HepG2 (cell line): ENCODE results near the gene PSEN2. TPM values are rescaled to one million over a fixed set of nuclear protein-coding genes. Genes with fewer than 3 reads are reported as not detected.

Experiments
- ATAC-seq: fragments of 200-7000 bp; cut with Tn5 transposase; 3 replicates; pipeline ENCODE4 v1.9.1; 2020; ENCODE audit warnings: mild to moderate bottlenecking, moderate library complexity
- BruUV-seq: library from RNA; stranded (reverse); fragments of 400-500 nt; replicated peaks from 2 replicates; lab custom pipeline; 2021; lab: Mats Ljungman, UMichigan
- CTCF ChIA-PET: fragments of 300-600 bp; formaldehyde crosslinking; extraction: SDS; loops from one replicate; lab custom pipeline; 2021; ENCODE audit warnings: low total read pairs, inconsistent platforms, low intra/inter-chr PET ratio; lab: Yijun Ruan, JAX
- POLR2A ChIA-PET: fragments of 350-600 bp; sonication (Branson Sonifier 250); formaldehyde crosslinking; loops from one replicate; lab custom pipeline; 2020; ENCODE audit warnings: antibody characterized with exemption, inconsistent platforms; lab: Yijun Ruan, JAX
- DNase-seq: peaks from one replicate; pipeline ENCODE4 v3.0.0-alpha.2; 2015; ENCODE audit warnings: low spot score
- FAIRE-seq: peaks from 3 replicates; lab custom pipeline; 2011; peaks lifted over from hg19 to GRCh38; lab: Jason Lieb, UNC
- H2AFZ ChIP-seq: one replicate; pipeline ENCODE4 v1.6.1; 2011; ENCODE audit warnings: low read length, inconsistent platforms
- H3K27ac ChIP-seq: fragments of 300-600 bp; 3 replicates; pipeline ENCODE4 v1.8.0; 2011; ENCODE audit warnings: mixed run types, mild to moderate bottlenecking, mixed read lengths, low read length, inconsistent platforms; ENCODE audit not compliant: insufficient read depth; ENCODE audit errors: extremely low read length
- H3K27me3 ChIP-seq, 2 experiments: fragments of 200-600 bp in 1 of 2; 2 replicates in 1 of 2; 3 replicates in 1 of 2; pipeline versions ENCODE4 v1.6.0 to v1.8.0; 2011; ENCODE audit warnings: low read length in 2 of 2, mild to moderate bottlenecking in 2 of 2, moderate library complexity in 2 of 2, inconsistent platforms in 1 of 2; ENCODE audit not compliant: insufficient read depth in 2 of 2, control insufficient read depth in 1 of 2
- H3K36me3 ChIP-seq, 2 experiments: fragments of 200-600 bp in 1 of 2; replicated peaks in 1 of 2; 2 replicates in 1 of 2; 3 replicates in 1 of 2; pipeline versions ENCODE4 v1.5.1 to v1.8.0; 2011; ENCODE audit warnings: low read length in 2 of 2, inconsistent platforms in 1 of 2; ENCODE audit not compliant: insufficient read depth in 2 of 2, control insufficient read depth in 1 of 2
- H3K4me1 ChIP-seq: 2 replicates; pipeline ENCODE4 v1.5.1; 2012; ENCODE audit warnings: low read length, inconsistent platforms; ENCODE audit not compliant: insufficient read depth
- H3K4me2 ChIP-seq: 2 replicates; pipeline ENCODE4 v1.6.0; 2011; ENCODE audit warnings: low read depth, low read length, inconsistent platforms
- H3K4me3 ChIP-seq, 3 experiments: fragments of 200-600 bp in 1 of 3; sonication (generic), shearing (Covaris generic) in 1 of 3; replicated peaks in 1 of 3; 2 replicates each; pipeline ENCODE4 v1.5.1; 2011 to 2016; ENCODE audit warnings: low read length in 3 of 3, inconsistent platforms in 2 of 3, low read depth in 2 of 3, mild to moderate bottlenecking in 2 of 3, control low read depth in 1 of 3, mixed read lengths in 1 of 3; ENCODE audit not compliant: insufficient read depth in 1 of 3
- H3K79me2 ChIP-seq: one replicate; pipeline ENCODE4 v1.6.1; 2011; ENCODE audit warnings: low read length, inconsistent platforms; ENCODE audit not compliant: insufficient read depth
- H3K9ac ChIP-seq: 2 replicates; pipeline ENCODE4 v1.6.0; 2011; ENCODE audit warnings: mild to moderate bottlenecking, low read depth, low read length, inconsistent platforms; ENCODE audit not compliant: insufficient read depth
- H3K9me3 ChIP-seq: 2 replicates; pipeline ENCODE4 v1.5.1; 2012; ENCODE audit warnings: mild to moderate bottlenecking, low read length
- H4K20me1 ChIP-seq: 2 replicates; pipeline ENCODE4 v1.6.0; 2011; ENCODE audit warnings: inconsistent platforms, mild to moderate bottlenecking, low read length, moderate library complexity; ENCODE audit not compliant: insufficient read depth
- DNMT3B ChIP-seq: conservative IDR thresholded peaks from 2 replicates; pipeline ENCODE4 v1.6.1; 2016; ENCODE audit warnings: missing biosample characterization, control low read depth
- FOXM1 ChIP-seq: sonication (generic); formaldehyde crosslinking; IDR thresholded peaks from 2 replicates; pipeline ENCODE4 v1.5.0; 2020; ENCODE audit warnings: missing genetic modification reagents
- ISX ChIP-seq: sonication (generic); formaldehyde crosslinking; conservative IDR thresholded peaks from 2 replicates; pipeline ENCODE4 v1.5.0; 2020; ENCODE audit warnings: missing genetic modification reagents
- NFE2 ChIP-seq: sonication (generic); formaldehyde crosslinking; IDR thresholded peaks from 2 replicates; pipeline ENCODE4 v1.4.0; 2020; ENCODE audit warnings: missing genetic modification reagents
- SMYD3 ChIP-seq: sonication (generic); formaldehyde crosslinking; IDR thresholded peaks from 2 replicates; pipeline ENCODE4 v1.8.1; 2023; ENCODE audit warnings: mild to moderate bottlenecking, missing genetic modification reagents
- ZNF484 ChIP-seq: sonication (generic); formaldehyde crosslinking; IDR thresholded peaks from 2 replicates; pipeline ENCODE4 v1.5.1; 2020; ENCODE audit warnings: mild to moderate bottlenecking, low read depth, missing genetic modification reagents, borderline replicate concordance
- WGBS: methylation state at CpG from one replicate; pipeline ENCODE4 v1.1.6; 2017; ENCODE audit warnings: low lambda C conversion rate; 5-methylcytosine and 5-hydroxymethylcytosine counted together
- in situ Hi-C: cut with HindIII; loops from 2 replicates; pipeline ENCODE4 v1.10.0; 2017; ENCODE audit warnings: low pct_unique_long_range_greater_than_20kb; ENCODE audit not compliant: extremely low pct_ligation_motif_present
- intact Hi-C: fragments of 100-400 bp; cut with micrococcal nuclease; formaldehyde crosslinking; loops from one replicate; pipeline ENCODE4 v1.10.0; 2022; ENCODE audit not compliant: unreplicated experiment
- polyA plus RNA-seq, 8 experiments: library from polyadenylated mRNA; depleted of rRNA in 3 of 8; stranded (reverse) in 7 of 8; unstranded in 1 of 8; fragments of >200 nt; fragmentation: Illumina TruSeq in 4 of 8; extraction: Trizol in 4 of 8; gene quantifications; 2 replicates each; pipeline versions ENCODE4 v1.2.1 to v1.2.3, GENCODE V29; 2011 to 2016; ENCODE audit warnings: low read depth in 4 of 8, missing spikeins in 1 of 8, mixed read lengths in 1 of 8; ENCODE audit not compliant: insufficient read depth in 1 of 8
- total RNA-seq, 5 experiments: library from RNA; depleted of rRNA; stranded (reverse); fragments of >200 nt; fragmentation: Illumina TruSeq; extraction: Trizol; gene quantifications; 2 replicates each; pipeline ENCODE4 v1.2.3, GENCODE V29; 2016; ENCODE audit warnings: low read depth in 1 of 5
- TF ChIP-seq, protein P1 (sequence below): sonication (generic); formaldehyde crosslinking; IDR thresholded peaks from 2 replicates; pipeline ENCODE4 v1.4.0; 2020; ENCODE audit warnings: mild to moderate bottlenecking, missing genetic modification reagents

PSEN2 gene
- total and polyA plus RNA-seq, 2 of the 13 experiments (the other 11 are each of a cell fraction or from before 2014, with no cell fraction given): 5.9 to 13.1 TPM

DNA sequence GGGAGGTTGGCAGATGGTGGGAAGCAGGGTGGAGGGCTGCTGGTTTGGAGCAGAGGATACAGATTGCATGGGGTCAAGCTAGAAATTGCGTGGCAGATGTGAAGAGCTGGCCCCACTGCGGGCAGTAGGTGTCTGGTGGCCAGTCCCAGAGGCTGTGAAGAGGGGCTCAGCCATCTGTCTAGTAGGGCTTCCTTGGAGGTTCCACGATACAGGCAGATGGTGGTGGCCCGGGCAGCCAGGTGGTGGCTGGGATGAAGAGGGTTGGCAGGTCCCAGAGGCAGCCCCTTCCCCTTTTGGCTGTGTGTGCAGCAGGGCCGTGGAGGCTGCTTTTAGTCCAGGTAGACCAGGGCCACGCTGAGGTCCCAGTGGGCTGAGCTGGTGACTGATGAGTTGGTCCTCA, 16.6 kb downstream of the PSEN2 start:
- no peaks in the 10 kb centered on the region for H3K4me1 ChIP-seq
- intact Hi-C loops (no loop called here), in situ Hi-C loops (no loop called here)
- ChIA-PET CTCF (no interaction called here), POLR2A (no interaction called here)
- no peaks in the 10 kb centered on the region for H3K9me3 ChIP-seq
- H3K9ac ChIP-seq: no peak overlapping the region
- no peak overlapping the region for H3K27ac ChIP-seq
- no peak for TF ChIP-seq NFE2 (CRISPR knock-in tag)
- TF ChIP-seq ZNF484 (CRISPR knock-in tag): no peak
- TF ChIP-seq SMYD3 (CRISPR knock-in tag): no peak
- TF ChIP-seq, protein P1, sequence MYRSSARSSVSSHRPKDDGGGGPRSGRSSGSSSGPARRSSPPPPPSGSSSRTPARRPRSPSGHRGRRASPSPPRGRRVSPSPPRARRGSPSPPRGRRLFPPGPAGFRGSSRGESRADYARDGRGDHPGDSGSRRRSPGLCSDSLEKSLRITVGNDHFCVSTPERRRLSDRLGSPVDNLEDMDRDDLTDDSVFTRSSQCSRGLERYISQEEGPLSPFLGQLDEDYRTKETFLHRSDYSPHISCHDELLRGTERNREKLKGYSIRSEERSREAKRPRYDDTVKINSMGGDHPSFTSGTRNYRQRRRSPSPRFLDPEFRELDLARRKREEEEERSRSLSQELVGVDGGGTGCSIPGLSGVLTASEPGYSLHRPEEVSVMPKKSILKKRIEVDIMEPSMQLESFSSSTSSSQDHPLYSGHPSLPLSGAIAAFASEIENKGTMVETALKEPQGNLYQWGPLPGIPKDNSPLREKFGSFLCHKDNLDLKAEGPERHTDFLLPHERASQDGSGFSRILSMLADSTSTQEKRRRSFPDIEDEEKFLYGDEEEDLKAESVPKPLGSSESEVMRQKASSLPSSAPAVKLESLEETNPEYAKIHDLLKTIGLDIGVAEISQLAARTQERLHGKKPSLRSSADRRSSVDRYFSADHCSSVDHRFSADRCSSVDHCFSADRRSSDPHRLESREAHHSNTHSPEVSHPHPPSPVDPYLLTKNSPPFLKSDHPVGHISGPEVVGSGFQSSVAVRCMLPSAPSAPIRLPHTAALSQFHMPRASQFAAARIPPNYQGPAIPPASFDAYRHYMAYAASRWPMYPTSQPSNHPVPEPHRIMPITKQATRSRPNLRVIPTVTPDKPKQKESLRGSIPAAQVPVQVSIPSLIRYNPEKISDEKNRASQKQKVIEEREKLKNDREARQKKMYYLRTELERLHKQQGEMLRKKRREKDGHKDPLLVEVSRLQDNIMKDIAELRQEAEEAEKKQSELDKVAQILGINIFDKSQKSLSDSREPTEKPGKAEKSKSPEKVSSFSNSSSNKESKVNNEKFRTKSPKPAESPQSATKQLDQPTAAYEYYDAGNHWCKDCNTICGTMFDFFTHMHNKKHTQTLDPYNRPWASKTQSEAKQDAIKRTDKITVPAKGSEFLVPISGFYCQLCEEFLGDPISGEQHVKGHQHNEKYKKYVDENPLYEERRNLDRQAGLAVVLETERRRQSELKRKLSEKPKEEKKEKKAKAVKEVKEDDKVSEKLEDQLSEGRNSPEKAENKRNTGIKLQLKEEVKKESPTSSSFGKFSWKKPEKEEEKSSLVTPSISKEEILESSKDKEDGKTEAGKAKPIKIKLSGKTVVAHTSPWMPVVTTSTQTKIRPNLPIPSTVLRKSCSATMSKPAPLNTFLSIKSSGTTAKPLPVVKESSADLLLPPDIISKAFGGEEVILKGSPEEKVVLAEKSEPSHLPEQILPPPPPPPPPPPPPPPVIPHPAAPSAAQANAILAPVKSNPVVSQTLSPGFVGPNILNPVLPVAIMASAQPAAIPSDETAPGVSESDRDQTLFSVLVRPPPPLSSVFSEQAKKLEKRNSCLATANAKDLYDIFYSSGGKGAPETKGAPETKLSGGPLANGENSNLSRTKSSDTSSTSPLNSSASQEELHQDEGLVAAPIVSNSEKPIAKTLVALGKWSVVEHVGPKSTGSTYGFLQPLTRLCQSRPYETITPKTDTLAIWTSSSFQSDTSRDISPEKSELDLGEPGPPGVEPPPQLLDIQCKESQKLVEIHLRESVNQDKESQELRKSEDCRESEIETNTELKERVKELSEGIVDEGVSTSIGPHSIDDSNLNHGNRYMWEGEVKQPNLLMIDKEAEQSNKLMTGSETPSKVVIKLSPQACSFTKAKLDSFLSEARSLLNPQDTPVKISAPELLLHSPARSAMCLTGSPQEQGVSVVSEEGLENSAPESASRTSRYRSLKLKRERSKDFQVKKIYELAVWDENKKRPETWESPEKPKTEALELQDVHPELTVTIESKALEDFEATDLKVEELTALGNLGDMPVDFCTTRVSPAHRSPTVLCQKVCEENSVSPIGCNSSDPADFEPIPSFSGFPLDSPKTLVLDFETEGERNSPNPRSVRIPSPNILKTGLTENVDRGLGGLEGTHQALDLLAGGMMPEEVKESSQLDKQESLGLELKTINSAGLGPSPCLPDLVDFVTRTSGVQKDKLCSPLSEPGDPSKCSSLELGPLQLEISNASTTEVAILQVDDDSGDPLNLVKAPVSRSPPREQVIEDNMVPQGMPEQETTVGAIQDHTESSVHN (CRISPR knock-in tag): no peak
- no peak for TF ChIP-seq FOXM1 (CRISPR knock-in tag)
- no peak for TF ChIP-seq ISX (CRISPR knock-in tag)
- TF ChIP-seq DNMT3B (CRISPR knock-in tag): no peak
- TF ChIP-seq, all 625 proteins: peak for 0
- H3K4me2 ChIP-seq: no peak overlapping the region
- no peak overlapping the region for H2AFZ ChIP-seq
- no peaks in the 10 kb centered on the region for H4K20me1 ChIP-seq
- no peak for ATAC-seq
- no peaks in the 10 kb centered on the region for H3K79me2 ChIP-seq
- BruUV-seq: no TSS peak
- no peaks in the 10 kb centered on the region for H3K27me3 ChIP-seq
- FAIRE-seq: no peak
- 97% methylated on average over 3 of the region's 6 CpGs for WGBS
- DNase-seq: no peak
- H3K4me3 ChIP-seq: no peak overlapping the region
- peaks cover 2 to 12% of the 10 kb centered on the region in 2 experiments; a peak in 4 of 5 replicates for H3K36me3 ChIP-seq
